ENCODE measurements around the gene DOK1.

The DOK1 gene

DNA sequence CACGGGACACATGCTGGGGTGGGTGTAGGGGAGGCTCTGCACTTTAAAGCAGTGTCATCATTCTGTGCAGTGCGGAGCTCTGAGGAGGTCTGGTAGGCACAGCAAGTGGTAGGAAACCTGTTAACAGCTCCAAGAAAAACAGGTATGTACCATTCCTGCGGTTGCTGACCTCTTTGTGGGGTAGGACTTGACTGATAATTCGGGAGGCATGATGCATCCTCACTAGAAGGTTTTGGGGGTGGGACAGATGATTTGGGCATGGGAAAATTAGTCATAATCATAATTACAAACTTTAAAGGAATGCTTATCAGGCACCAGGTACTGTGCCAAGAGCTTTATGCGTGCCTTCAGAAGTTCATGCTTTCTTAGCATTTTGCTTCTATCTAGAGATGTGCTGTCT lies 9.7 kb downstream of the DOK1 start:
- H3K9ac ChIP-seq (ENCODE audit: low read length), result no peak overlapping the region
- no peak overlapping the region for H3K4me3 ChIP-seq (ENCODE audit: low read length)
- no peak overlapping the region for H3K27ac ChIP-seq (ENCODE audit: low read length)
- H3K36me3 ChIP-seq (ENCODE audit: control insufficient read depth, low read depth, low read length), result no peaks in the 10 kb centered on the region
- H3K27me3 ChIP-seq (ENCODE audit: control insufficient read depth, insufficient read depth, low read length), result peaks cover 40% of the 10 kb centered on the region
- peaks cover 12% of the 10 kb centered on the region for H3K4me1 ChIP-seq (ENCODE audit: control insufficient read depth, low read depth, low read length)
- H3K9me3 ChIP-seq (ENCODE audit: control insufficient read depth, low read depth, low read length), result no peaks in the 10 kb centered on the region

DNA sequence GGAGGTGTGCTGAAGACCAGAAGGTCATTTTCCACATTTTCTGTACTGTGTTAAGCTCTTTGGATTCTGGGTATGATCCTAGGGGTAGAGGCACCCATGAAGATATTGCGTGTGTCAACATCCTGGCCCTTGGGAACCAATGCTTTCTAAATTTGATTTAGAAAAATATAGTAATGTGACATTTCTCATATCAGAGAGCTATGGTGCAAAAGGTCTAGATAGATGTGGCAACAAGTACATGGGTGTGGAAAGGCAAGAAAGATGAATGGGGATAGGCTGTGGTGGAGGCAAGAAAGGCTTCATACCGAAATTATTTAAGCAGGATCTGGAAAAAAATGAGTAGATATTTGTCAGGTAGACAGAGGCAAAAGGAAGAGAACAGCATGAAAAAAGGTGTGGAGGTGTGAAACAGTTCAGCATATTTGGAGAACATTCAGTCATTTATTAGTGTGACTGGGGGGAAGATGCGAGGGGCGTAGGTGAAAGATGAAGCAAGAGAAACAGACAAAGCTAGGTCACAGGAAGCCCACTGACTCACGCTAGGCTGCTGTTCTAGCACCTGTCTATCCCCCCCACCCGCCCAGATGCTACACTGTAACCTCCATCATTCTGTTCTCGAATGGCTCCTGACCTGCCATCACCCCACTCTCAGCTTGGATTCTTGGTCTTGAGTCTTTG lies 11.7 kb downstream of the DOK1 start:
- Histone ChIP-seq H3K36me3 (ENCODE audit: control insufficient read depth, low read depth, low read length) (no peaks in the 10 kb centered on the region), H3K27ac (ENCODE audit: low read length) (no peak overlapping the region), H3K9ac (ENCODE audit: low read length) (no peak overlapping the region), H3K4me1 (ENCODE audit: control insufficient read depth, low read depth, low read length) (no peaks in the 10 kb centered on the region), H3K4me3 (ENCODE audit: low read length) (no peak overlapping the region), H3K9me3 (ENCODE audit: control insufficient read depth, low read depth, low read length) (no peaks in the 10 kb centered on the region), H3K27me3 (ENCODE audit: control insufficient read depth, insufficient read depth, low read length) (peaks cover 41% of the 10 kb centered on the region)

DNA sequence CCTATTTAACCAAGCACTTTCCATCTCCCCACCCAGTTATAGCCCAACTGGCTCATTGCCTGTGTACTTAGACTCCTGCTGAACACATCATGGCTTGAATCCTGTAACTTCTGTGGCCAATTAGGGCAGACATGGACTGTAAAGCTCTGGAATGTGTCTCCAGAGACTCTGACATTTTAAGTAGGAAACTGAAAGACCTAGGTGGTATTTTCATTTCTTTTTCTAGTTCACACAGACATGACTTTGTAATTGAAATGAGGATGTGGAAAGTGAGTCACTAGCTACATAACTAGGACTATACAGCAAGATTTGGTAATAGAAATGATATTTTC lies 12.2 kb downstream of the DOK1 start:
- no peaks in the 10 kb centered on the region for H3K4me1 ChIP-seq (ENCODE audit: control insufficient read depth, low read depth, low read length)
- no peaks in the 10 kb centered on the region for H3K36me3 ChIP-seq (ENCODE audit: control insufficient read depth, low read depth, low read length)
- H3K4me3 ChIP-seq (ENCODE audit: low read length), result no peak overlapping the region
- no peak overlapping the region for H3K9ac ChIP-seq (ENCODE audit: low read length)
- H3K9me3 ChIP-seq (ENCODE audit: control insufficient read depth, low read depth, low read length), result no peaks in the 10 kb centered on the region
- no peak overlapping the region for H3K27ac ChIP-seq (ENCODE audit: low read length)
- H3K27me3 ChIP-seq (ENCODE audit: control insufficient read depth, insufficient read depth, low read length), result peaks cover 36% of the 10 kb centered on the region

DNA sequence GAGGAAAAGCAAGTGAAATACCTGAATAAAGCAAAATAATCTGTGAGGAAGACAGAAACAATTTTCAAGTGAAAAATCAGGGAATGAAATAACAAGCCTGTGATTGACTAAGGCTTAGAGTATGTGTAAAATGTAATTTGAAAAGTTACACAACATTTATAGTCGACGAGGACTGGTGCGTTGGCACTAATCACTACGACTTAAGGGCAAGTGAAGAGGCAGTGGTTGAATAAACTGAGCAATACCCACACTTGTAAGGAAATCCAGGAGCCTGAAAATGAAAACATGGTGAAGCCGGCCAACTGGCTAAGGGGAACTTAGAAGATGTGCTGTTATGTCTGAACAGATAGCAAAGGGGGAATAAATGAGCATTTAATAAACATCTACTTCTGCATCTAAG lies 13.4 kb downstream of the DOK1 start:
- H3K27ac ChIP-seq (ENCODE audit: low read length), result no peak overlapping the region
- H3K4me3 ChIP-seq (ENCODE audit: low read length), result no peak overlapping the region
- no peaks in the 10 kb centered on the region for H3K4me1 ChIP-seq (ENCODE audit: control insufficient read depth, low read depth, low read length)
- H3K9me3 ChIP-seq (ENCODE audit: control insufficient read depth, low read depth, low read length), result no peaks in the 10 kb centered on the region
- no peak overlapping the region for H3K9ac ChIP-seq (ENCODE audit: low read length)
- H3K36me3 ChIP-seq (ENCODE audit: control insufficient read depth, low read depth, low read length), result no peaks in the 10 kb centered on the region
- H3K27me3 ChIP-seq (ENCODE audit: control insufficient read depth, insufficient read depth, low read length), result peaks cover 32% of the 10 kb centered on the region

DNA sequence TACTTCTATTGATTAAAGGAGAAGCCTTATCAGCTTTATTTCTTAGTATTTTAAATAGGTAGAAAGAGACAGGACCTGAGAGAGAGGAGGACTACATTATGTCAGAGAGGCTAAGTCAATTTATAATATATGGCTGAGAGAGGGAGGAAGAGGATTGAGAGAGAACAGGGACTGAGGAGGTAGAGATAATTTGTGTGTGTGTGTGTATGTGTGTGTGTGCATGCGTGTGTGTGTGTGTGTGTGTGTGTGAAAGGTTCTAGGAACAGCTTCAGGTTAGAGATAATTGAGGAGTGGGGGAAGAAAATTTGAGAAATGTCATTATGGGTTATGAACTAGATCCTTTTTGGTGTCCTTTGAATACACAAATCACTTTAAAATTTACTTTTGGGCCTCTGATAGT lies 15.2 kb downstream of the DOK1 start:
- H3K4me1 ChIP-seq (ENCODE audit: control insufficient read depth, low read depth, low read length), result no peaks in the 10 kb centered on the region
- no peaks in the 10 kb centered on the region for H3K9me3 ChIP-seq (ENCODE audit: control insufficient read depth, low read depth, low read length)
- no peak overlapping the region for H3K27ac ChIP-seq (ENCODE audit: low read length)
- H3K36me3 ChIP-seq (ENCODE audit: control insufficient read depth, low read depth, low read length), result no peaks in the 10 kb centered on the region
- H3K27me3 ChIP-seq (ENCODE audit: control insufficient read depth, insufficient read depth, low read length), result peaks cover 24% of the 10 kb centered on the region
- no peak overlapping the region for H3K9ac ChIP-seq (ENCODE audit: low read length)
- H3K4me3 ChIP-seq (ENCODE audit: low read length), result no peak overlapping the region

DNA sequence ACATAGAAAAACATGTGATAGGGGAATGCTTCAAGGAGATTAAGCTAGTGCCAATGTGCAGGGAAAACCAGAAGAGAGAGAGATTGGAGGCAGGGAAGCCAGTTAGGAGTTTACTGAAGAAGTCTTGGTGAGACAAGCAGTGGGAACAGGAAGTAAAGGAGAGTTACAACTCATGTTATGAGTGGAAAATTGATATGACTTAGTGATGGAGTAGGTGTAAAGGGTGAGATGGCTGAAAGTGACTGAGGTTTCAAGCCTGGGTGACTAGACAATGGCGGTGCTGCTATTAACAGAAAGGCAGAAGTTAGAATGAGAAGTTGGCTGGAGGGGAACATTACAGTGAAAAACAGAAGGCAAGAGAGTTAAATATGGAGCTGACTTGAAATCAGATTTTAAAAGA lies 16.5 kb downstream of the DOK1 start:
- no peaks in the 10 kb centered on the region for H3K36me3 ChIP-seq (ENCODE audit: control insufficient read depth, low read depth, low read length)
- peaks cover 35% of the 10 kb centered on the region for H3K27me3 ChIP-seq (ENCODE audit: control insufficient read depth, insufficient read depth, low read length)
- H3K4me3 ChIP-seq (ENCODE audit: low read length), result no peak overlapping the region
- no peaks in the 10 kb centered on the region for H3K4me1 ChIP-seq (ENCODE audit: control insufficient read depth, low read depth, low read length)
- no peak overlapping the region for H3K9ac ChIP-seq (ENCODE audit: low read length)
- H3K9me3 ChIP-seq (ENCODE audit: control insufficient read depth, low read depth, low read length), result no peaks in the 10 kb centered on the region
- H3K27ac ChIP-seq (ENCODE audit: low read length), result no peak overlapping the region

DNA sequence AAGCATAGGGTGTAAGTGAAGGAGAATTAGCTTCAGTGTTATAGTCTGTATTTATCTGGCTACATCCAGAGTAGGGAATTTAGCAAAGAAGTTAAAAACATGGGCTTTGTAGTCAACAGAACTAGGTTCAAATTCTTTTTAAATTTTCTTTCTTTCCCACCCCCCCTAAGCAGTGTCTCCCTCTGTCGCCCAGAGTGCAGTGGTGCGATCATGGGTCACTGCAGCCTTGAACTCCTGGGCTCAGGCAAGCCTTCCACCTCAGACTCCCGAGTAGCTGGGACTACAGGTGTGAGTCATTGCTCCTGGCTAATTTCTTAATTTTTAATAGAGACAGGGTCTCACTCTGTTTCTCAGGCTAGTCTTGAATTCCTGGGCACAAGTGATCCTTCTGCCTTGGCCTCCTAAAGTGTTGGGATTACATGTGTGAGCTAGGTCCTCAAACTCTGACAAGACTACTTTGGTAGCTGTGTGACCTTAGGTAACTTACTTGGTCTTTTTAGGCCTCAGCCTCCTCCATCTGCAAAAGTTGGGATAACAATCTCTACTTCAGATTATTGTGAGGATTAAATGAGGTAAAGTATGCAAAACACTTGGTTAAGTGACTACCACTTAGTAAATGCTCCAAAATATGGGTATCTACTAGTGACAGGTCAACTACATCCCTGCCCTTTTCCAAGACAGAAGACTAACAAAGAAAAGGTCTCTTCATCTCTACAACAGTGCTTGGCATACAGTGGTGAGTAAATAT lies 17.8 kb downstream of the DOK1 start:
- Histone ChIP-seq H3K27me3 (ENCODE audit: control insufficient read depth, insufficient read depth, low read length) (peaks cover 41% of the 10 kb centered on the region), H3K9ac (ENCODE audit: low read length) (no peak overlapping the region), H3K36me3 (ENCODE audit: control insufficient read depth, low read depth, low read length) (no peaks in the 10 kb centered on the region), H3K9me3 (ENCODE audit: control insufficient read depth, low read depth, low read length) (no peaks in the 10 kb centered on the region), H3K27ac (ENCODE audit: low read length) (no peak overlapping the region), H3K4me1 (ENCODE audit: control insufficient read depth, low read depth, low read length) (no peaks in the 10 kb centered on the region), H3K4me3 (ENCODE audit: low read length) (no peak overlapping the region)

DNA sequence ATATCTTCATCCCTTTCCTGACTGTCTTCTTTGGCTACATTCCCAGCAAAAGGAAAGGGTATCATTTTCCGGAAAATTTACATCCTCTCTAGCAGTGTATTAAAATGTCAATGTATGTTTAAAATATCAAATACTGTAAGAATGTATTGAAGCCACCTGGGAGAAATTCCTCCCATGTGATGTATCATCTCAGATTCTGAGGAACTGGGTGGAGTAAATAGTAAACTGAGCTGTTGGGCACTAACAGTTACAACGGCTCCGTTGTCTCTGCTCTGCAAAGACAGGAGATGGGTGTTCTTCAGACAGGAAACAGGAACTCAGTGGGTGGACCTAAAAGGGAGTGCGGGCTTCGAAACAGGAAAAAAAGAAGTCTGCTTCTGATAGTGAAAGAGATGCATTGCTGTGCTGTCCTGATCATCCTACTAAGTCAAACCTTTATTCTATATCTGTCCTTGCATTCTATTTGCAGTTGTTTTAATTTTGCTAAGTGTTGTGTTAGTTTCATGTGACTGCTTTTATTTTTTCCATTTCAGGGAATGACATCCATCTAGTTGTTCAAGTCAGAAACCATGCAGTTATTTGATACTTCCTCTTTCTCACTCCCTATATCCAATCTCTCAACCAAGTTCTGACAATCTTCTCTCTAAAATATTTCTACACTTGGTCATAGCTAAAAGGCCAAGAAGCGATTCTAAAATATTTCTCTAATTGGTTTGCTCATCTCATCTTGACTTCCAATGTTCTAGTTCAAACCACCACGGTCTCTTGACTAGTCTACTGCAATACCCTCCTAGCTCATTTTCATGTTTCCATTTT lies 19.4 kb downstream of the DOK1 start:
- no peaks in the 10 kb centered on the region for H3K9me3 ChIP-seq (ENCODE audit: control insufficient read depth, low read depth, low read length)
- H3K4me1 ChIP-seq (ENCODE audit: control insufficient read depth, low read depth, low read length), result no peaks in the 10 kb centered on the region
- H3K27me3 ChIP-seq (ENCODE audit: control insufficient read depth, insufficient read depth, low read length), result peaks cover 27% of the 10 kb centered on the region
- H3K4me3 ChIP-seq (ENCODE audit: low read length), result no peak overlapping the region
- no peak overlapping the region for H3K9ac ChIP-seq (ENCODE audit: low read length)
- no peak overlapping the region for H3K27ac ChIP-seq (ENCODE audit: low read length)
- H3K36me3 ChIP-seq (ENCODE audit: control insufficient read depth, low read depth, low read length), result no peaks in the 10 kb centered on the region

DNA sequence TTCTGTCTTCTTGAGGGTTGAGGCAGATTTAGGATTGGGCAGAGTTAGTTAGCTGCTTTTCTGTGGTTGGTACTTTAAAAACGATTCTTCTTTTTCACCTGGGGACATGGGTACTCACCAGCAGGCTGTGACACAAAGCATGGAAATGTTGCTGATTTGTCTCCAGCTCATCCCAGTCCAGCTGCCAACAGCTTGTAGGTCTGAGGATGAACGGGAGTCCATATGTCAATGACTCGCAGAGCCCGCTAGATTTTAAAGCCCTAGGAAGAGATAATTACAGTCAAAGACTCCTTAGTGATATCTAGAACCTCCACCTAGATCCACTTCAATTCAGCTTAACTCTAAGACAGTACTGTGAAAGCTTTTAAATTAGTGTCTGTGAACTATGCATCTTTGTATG lies 20.8 kb downstream of the DOK1 start:
- no peaks in the 10 kb centered on the region for H3K4me1 ChIP-seq (ENCODE audit: control insufficient read depth, low read depth, low read length)
- H3K9me3 ChIP-seq (ENCODE audit: control insufficient read depth, low read depth, low read length), result no peaks in the 10 kb centered on the region
- no peak overlapping the region for H3K4me3 ChIP-seq (ENCODE audit: low read length)
- H3K36me3 ChIP-seq (ENCODE audit: control insufficient read depth, low read depth, low read length), result no peaks in the 10 kb centered on the region
- peaks cover 23% of the 10 kb centered on the region for H3K27me3 ChIP-seq (ENCODE audit: control insufficient read depth, insufficient read depth, low read length)
- no peak overlapping the region for H3K9ac ChIP-seq (ENCODE audit: low read length)
- H3K27ac ChIP-seq (ENCODE audit: low read length), result no peak overlapping the region

DNA sequence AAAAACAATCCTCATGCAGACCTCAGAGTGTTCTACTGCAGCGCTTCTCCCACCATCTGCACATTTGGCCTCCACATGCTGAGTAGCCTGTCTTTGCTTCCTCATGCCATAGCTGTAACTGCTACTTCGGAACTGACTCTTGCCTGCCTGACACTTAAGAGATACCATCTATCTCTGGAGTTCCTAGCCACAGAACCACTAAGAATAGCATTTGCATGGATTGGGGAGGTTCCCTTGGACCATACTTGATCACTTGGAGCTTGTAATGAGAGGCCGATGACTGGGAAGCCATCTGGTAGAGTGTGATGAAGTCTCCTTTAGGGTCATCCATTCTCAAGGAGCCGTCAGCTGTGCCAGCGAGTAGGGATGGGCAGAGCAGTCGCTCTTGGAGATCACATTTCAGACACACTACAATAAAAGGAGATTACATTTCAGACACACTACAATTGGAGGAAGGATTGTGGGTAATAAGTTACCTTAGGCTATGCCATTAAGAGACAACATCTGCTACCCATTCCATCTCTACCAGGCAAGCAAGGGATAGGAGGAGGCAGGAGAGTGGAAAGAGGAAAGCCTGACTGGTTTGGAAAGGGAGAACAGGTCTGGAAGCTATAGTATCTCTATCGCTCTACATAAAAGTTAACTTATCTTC lies 21.8 kb downstream of the DOK1 start:
- no peak overlapping the region for H3K9ac ChIP-seq (ENCODE audit: low read length)
- H3K27ac ChIP-seq (ENCODE audit: low read length), result no peak overlapping the region
- H3K36me3 ChIP-seq (ENCODE audit: control insufficient read depth, low read depth, low read length), result no peaks in the 10 kb centered on the region
- no peak overlapping the region for H3K4me3 ChIP-seq (ENCODE audit: low read length)
- peaks cover 18% of the 10 kb centered on the region for H3K27me3 ChIP-seq (ENCODE audit: control insufficient read depth, insufficient read depth, low read length)
- no peaks in the 10 kb centered on the region for H3K9me3 ChIP-seq (ENCODE audit: control insufficient read depth, low read depth, low read length)
- H3K4me1 ChIP-seq (ENCODE audit: control insufficient read depth, low read depth, low read length), result no peaks in the 10 kb centered on the region

DNA sequence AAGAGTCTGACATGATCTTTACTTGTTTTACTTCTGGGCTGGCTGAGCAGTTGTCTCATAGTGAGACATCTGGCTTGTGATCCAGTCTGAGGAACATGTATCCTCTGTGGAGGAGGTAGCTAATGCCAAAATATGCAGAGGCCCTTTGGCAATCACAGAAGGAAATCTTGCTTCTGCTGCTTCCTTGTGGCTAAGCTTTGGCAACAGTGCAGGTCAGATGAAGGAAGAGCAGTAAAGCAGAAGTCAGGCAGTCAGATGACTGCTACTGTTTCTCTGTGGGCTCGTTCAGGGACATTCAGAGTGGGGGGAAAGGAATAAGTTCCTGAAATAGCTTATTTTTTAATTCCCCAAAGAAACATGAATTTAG lies 22.3 kb downstream of the DOK1 start:
- Histone ChIP-seq H3K27me3 (ENCODE audit: control insufficient read depth, insufficient read depth, low read length) (peaks cover 18% of the 10 kb centered on the region), H3K4me1 (ENCODE audit: control insufficient read depth, low read depth, low read length) (no peaks in the 10 kb centered on the region), H3K4me3 (ENCODE audit: low read length) (no peak overlapping the region), H3K9ac (ENCODE audit: low read length) (no peak overlapping the region), H3K9me3 (ENCODE audit: control insufficient read depth, low read depth, low read length) (no peaks in the 10 kb centered on the region), H3K27ac (ENCODE audit: low read length) (no peak overlapping the region), H3K36me3 (ENCODE audit: control insufficient read depth, low read depth, low read length) (no peaks in the 10 kb centered on the region)
